Umbilical cord (tissue), 2 donors: ENCODE results near the gene SLC12A5. TPM values are rescaled to one million over a fixed set of nuclear protein-coding genes. Genes with fewer than 3 reads are reported as not detected.

Source experiments
- DNase-seq: peaks from one replicate; pipeline ENCODE4 v3.0.0-alpha.2; 2015; ENCODE audit warnings: low spot score
- total RNA-seq: library from RNA; depleted of rRNA; stranded (reverse); fragments of >200 nt; gene quantifications from one replicate; pipeline ENCODE4 v1.2.3, GENCODE V29; 2014; ENCODE audit warnings: low replicate concordance; ENCODE audit not compliant: insufficient read depth

Gene SLC12A5
- total RNA-seq, 1 donor from 2014 or later, result 9.1 TPM

- DNase-seq, result no peak
Observed at GRCh38 chr20:46108435-46108841, 79.4 kb downstream of the SLC12A5 start.

- DNase-seq, result no peak
Observed at GRCh38 chr20:46108976-46109375, 80.0 kb downstream of the SLC12A5 start.

Other genes starting within 250 kb of the SLC12A5 start
- gene WFDC3, start 237.3 kb upstream of the SLC12A5 start, total RNA-seq, result 1.7 TPM
- gene DNTTIP1, start 237.3 kb upstream of the SLC12A5 start, total RNA-seq, result 24.1 TPM
- 3.6 TPM for gene UBE2C, start 216.6 kb upstream of the SLC12A5 start, total RNA-seq
- not detected for gene TNNC2, start 201.9 kb upstream of the SLC12A5 start, total RNA-seq
- gene SNX21, start 195.4 kb upstream of the SLC12A5 start, total RNA-seq, result 35.2 TPM
- 20.0 TPM for gene ACOT8, start 171.8 kb upstream of the SLC12A5 start, total RNA-seq
- gene ZSWIM3, start 171.6 kb upstream of the SLC12A5 start, total RNA-seq, result 7.7 TPM
- 3.1 TPM for gene ZSWIM1, start 148.0 kb upstream of the SLC12A5 start, total RNA-seq
- 3.6 TPM for gene SPATA25, start 141.6 kb upstream of the SLC12A5 start, total RNA-seq
- 1.9 TPM for gene NEURL2, start 138.0 kb upstream of the SLC12A5 start, total RNA-seq
- gene CTSA, start 137.9 kb upstream of the SLC12A5 start, total RNA-seq, result 16.4 TPM
- 108 TPM for gene PLTP, start 117.1 kb upstream of the SLC12A5 start, total RNA-seq
- 8.9 TPM for gene PCIF1, start 94.5 kb upstream of the SLC12A5 start, total RNA-seq
- 13.7 TPM for gene ZNF335, start 57.0 kb upstream of the SLC12A5 start, total RNA-seq
- 2.4 TPM for gene MMP9, start 20.3 kb upstream of the SLC12A5 start, total RNA-seq
- 3.4 TPM for gene NCOA5, start 60.7 kb downstream of the SLC12A5 start, total RNA-seq
- gene CD40, start 89.1 kb downstream of the SLC12A5 start, total RNA-seq, result 5.8 TPM